ENCODE results near the gene KIF18A.

- TF ChIP-seq REST (IDR thresholded peaks at IDR 0.05; ENCODE audit: insufficient replicate concordance, low read depth) (no peak), POLR2AphosphoS5 (IDR thresholded peaks at IDR 0.05; ENCODE audit: low read depth) (no peak), GABPA (IDR thresholded peaks at IDR 0.05; ENCODE audit: low read depth) (no peak), SPI1 (IDR thresholded peaks at IDR 0.05; ENCODE audit: borderline replicate concordance, low read depth) (no peak)
- TF ChIP-seq, protein P1, sequence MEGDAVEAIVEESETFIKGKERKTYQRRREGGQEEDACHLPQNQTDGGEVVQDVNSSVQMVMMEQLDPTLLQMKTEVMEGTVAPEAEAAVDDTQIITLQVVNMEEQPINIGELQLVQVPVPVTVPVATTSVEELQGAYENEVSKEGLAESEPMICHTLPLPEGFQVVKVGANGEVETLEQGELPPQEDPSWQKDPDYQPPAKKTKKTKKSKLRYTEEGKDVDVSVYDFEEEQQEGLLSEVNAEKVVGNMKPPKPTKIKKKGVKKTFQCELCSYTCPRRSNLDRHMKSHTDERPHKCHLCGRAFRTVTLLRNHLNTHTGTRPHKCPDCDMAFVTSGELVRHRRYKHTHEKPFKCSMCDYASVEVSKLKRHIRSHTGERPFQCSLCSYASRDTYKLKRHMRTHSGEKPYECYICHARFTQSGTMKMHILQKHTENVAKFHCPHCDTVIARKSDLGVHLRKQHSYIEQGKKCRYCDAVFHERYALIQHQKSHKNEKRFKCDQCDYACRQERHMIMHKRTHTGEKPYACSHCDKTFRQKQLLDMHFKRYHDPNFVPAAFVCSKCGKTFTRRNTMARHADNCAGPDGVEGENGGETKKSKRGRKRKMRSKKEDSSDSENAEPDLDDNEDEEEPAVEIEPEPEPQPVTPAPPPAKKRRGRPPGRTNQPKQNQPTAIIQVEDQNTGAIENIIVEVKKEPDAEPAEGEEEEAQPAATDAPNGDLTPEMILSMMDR (IDR thresholded peaks at IDR 0.05; ENCODE audit: insufficient read depth, low read length) = no peak
Measured at GRCh38 chr11:28133146-28133545, 25.2 kb upstream of the KIF18A start.
